Measurements from ENCODE around the gene LRRK1. TPM values are rescaled to one million over a fixed set of nuclear protein-coding genes. Genes with fewer than 3 reads are reported as not detected.
A peak's percentile ranks its signal among the peaks of the same experiment; 100 is the strongest.

Gene LRRK1
- total and polyA plus RNA-seq, 11 donors, result 1.3 to 12.7 (median 2.1) TPM

DNA sequence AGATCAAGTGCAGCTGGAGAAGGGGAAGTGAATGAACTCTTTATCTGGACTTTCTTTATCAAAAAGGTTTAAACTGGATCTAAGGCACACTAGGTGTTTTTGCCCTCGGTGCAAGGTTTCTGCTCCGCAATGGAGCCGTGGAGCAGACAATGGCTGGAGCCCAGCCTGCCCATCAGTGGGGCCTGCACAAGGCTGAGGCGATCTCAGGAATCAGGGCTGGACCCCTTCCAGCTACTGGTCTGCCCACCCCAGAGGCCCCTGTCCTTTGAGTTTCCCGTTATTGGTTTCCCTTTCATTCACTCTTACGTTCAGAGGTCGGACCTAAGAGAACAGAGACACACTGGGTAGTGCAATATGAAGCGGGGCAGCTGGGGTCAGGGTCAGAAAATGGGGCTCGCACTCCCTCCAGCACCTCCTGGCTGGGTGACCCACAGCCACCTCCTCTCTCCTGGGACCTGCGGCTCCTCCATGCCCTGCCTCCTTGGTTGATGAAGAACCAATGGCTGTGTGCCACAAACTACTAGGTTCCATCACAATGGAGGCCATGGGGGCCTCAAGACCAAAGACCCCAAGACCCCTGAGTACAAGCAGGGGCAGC lies 168.1 kb downstream of the LRRK1 start:
- 79 to 86% (median 82%) methylated on average over 10 of the region's 10 CpGs for WGBS, 4 donors

DNA sequence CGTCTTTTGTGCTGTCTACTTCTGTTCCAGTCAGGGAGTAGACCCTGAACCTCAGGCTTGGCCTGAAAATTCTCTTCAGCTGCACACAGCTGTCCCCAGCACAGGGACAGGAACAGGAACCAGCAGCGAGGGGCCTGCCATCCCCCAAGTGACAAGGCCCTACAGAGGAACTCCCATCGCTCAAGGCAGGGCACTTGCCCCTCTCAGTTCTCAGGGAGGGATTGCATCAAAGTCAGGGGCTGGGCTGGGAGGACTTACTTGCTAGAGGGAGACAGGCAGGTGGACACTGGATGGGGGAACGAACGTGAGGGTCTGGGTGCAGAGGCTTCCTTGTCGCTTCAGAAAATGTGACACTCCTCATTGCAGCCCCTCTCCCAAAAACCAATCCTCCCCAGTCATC lies 169.1 kb downstream of the LRRK1 start:
- 65 to 88% (median 78%) methylated on average over 4 to 6 of the region's 6 CpGs for WGBS, 4 donors
- no peak overlapping the region for H3K27ac ChIP-seq
- peaks cover 0 to 39% (median 31%) of the 10 kb centered on the region in 12 donors for H3K4me1 ChIP-seq
- TF ChIP-seq, protein P1, sequence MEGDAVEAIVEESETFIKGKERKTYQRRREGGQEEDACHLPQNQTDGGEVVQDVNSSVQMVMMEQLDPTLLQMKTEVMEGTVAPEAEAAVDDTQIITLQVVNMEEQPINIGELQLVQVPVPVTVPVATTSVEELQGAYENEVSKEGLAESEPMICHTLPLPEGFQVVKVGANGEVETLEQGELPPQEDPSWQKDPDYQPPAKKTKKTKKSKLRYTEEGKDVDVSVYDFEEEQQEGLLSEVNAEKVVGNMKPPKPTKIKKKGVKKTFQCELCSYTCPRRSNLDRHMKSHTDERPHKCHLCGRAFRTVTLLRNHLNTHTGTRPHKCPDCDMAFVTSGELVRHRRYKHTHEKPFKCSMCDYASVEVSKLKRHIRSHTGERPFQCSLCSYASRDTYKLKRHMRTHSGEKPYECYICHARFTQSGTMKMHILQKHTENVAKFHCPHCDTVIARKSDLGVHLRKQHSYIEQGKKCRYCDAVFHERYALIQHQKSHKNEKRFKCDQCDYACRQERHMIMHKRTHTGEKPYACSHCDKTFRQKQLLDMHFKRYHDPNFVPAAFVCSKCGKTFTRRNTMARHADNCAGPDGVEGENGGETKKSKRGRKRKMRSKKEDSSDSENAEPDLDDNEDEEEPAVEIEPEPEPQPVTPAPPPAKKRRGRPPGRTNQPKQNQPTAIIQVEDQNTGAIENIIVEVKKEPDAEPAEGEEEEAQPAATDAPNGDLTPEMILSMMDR (IDR thresholded peaks at IDR 0.05), result no peak
- no peak for TF ChIP-seq POLR2A (IDR thresholded peaks at IDR 0.05)
- intact Hi-C loops (cut with DNase I), result loop anchor here in 9 of 10 donors (1.0 to 10.0 kb wide), 5 partner anchors 71 to 171 kb away; no protein-coding TSS in a partner anchor
- no peak overlapping the region for H3K4me3 ChIP-seq
- H3K36me3 ChIP-seq, result no peaks in the 10 kb centered on the region
- no peaks in the 10 kb centered on the region for H3K9me3 ChIP-seq
- DNase-seq (no peak), ATAC-seq (no peak)
- no peaks in the 10 kb centered on the region for H3K27me3 ChIP-seq

More for the DNA sequence above, 168.1 kb downstream of the LRRK1 start:
- DNase-seq, result no peak
- Histone ChIP-seq H3K4me3 (no peak overlapping the region), H3K36me3 (no peaks in the 10 kb centered on the region), H3K27me3 (no peaks in the 10 kb centered on the region), H3K9me3 (no peaks in the 10 kb centered on the region), H3K4me1 (peaks cover 0 to 32% (median 25%) of the 10 kb centered on the region in 12 donors), H3K27ac (no peak overlapping the region)
- intact Hi-C loops (cut with DNase I), result loop anchor here in 8 of 10 donors (5.0 to 10.0 kb wide), 2 partner anchors 70 to 72 kb away; no protein-coding TSS in a partner anchor
- no peak for ATAC-seq
- TF ChIP-seq POLR2A (IDR thresholded peaks at IDR 0.05), result no peak
- TF ChIP-seq, protein P1 (IDR thresholded peaks at IDR 0.05), result no peak

DNA sequence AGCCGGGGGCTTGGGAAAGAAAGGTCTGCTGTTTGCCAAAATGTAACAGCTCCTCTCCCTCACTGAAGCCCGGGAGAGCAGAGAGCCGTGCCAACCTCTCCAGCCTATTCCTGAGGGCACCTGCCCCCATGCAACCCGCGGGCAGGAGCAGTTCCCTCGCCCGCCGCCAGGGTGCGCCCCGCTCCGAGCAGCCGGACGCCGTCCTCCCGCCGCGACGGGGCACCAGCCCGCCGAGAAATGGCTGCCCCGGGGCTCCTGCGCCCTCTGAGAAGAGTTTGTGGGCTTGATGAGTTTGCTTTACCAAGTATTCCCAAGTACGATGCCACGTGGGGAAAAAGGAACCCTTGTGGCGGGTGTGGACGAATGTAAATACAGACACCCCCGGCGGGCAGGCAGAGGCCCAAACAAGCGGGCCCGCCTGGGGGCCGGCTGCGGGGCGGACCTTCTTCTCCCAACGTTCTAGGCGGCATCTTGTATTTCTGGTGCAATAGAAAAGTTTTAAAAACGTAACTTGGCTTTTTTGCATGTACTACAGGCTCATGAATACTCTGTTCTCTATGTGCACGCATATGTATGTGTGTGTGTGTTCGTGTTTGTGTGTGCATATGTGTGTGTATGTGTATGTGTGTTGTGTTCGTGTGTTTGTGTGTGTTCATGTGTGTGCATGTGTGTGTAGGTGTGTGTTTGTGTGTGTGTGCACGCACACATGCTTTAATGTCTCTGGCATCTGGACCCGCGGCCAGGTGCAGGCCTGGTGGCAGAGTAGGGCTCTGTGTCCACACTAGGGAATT lies 169.8 kb downstream of the LRRK1 start:
- TF ChIP-seq, protein P1 (IDR thresholded peaks at IDR 0.05), result peak; percentile 98 to 100 (median 99)
- no peak for TF ChIP-seq POLR2A (IDR thresholded peaks at IDR 0.05)
- 33 to 63% (median 37%) methylated on average over 29 to 42 of the region's 42 CpGs for WGBS, 4 donors
- no peaks in the 10 kb centered on the region for H3K36me3 ChIP-seq
- H3K27me3 ChIP-seq, result no peaks in the 10 kb centered on the region
- peak overlapping the region in 3 of 12 donors; percentile 52 to 83 (median 55) for H3K27ac ChIP-seq
- DNase-seq (peak; percentile 67 to 90 (median 77)), ATAC-seq (peak in 3 of 4 donors; percentile 62 to 82 (median 78))
- H3K9me3 ChIP-seq, result no peaks in the 10 kb centered on the region
- peaks cover 0 to 39% (median 31%) of the 10 kb centered on the region in 12 donors for H3K4me1 ChIP-seq
- intact Hi-C loops (cut with DNase I), result loop anchor here in 9 of 10 donors (1.0 to 10.0 kb wide), 5 partner anchors 72 to 170 kb away; no protein-coding TSS in a partner anchor
- peak overlapping the region in 5 of 12 donors; percentile 0 to 33 (median 20) for H3K4me3 ChIP-seq
